ENCODE data around the gene SHISAL2A.

SHISAL2A gene

DNA sequence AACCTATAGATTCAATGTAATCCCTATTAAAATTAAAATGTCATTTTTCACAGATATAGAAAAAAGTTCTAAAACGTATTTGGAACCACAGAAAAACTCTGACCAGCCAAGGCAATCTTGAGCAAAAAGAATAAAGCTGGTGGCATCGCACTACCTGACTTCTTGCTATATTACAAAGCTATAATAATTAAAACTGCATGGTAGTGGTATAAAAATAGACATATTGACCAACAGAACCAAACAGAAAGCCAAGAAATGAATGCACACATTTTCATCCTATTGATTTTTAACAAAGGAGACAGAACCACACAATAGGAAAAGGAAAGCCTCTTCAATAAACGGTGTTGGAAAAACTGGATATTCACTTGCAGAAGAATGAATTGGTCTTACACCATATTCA, 9.2 kb upstream of the SHISAL2A start:
- Histone ChIP-seq H3K4me3 (ENCODE audit: low read length) (no peak overlapping the region), H3K4me1 (ENCODE audit: control insufficient read depth, insufficient read depth, low read length) (no peaks in the 10 kb centered on the region), H3K9me3 (ENCODE audit: control insufficient read depth, low read length) (peaks cover 19% of the 10 kb centered on the region), H3K36me3 (ENCODE audit: control insufficient read depth, insufficient read depth, low read length, severe bottlenecking) (no peaks in the 10 kb centered on the region), H3K27me3 (replicated peaks; ENCODE audit: control insufficient read depth, insufficient read depth, low read length) (no peaks in the 10 kb centered on the region), H3K9ac (ENCODE audit: low read length) (no peak overlapping the region)
- no peak for DNase-seq (ENCODE audit: low read depth)

DNA sequence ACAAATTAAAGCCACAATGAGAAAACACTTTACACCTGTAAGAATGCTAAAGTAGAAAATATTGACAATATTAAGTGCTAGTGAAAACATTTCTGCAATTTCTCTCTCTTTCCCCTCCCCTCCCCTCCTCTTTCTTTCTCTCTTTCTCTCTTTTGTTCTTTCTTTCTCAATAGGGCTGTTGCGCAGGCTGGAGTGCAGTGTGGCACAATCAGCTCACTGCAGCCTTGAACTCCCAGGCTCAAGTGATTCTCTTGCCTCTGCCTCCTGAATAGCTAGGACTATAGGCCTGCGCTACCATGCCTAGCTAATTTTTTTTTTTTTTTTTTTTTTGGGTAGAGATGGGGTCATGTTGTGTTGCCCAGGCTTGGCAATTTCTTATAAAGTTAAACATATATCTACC, 5.9 kb upstream of the SHISAL2A start:
- H3K9me3 ChIP-seq (ENCODE audit: control insufficient read depth, low read length): peaks cover 7% of the 10 kb centered on the region
- no peak overlapping the region for H3K9ac ChIP-seq (ENCODE audit: low read length)
- no peak for DNase-seq (ENCODE audit: low read depth)
- H3K4me1 ChIP-seq (ENCODE audit: control insufficient read depth, insufficient read depth, low read length): no peaks in the 10 kb centered on the region
- peaks cover 14% of the 10 kb centered on the region for H3K27me3 ChIP-seq (replicated peaks; ENCODE audit: control insufficient read depth, insufficient read depth, low read length)
- H3K36me3 ChIP-seq (ENCODE audit: control insufficient read depth, insufficient read depth, low read length, severe bottlenecking): no peaks in the 10 kb centered on the region
- H3K4me3 ChIP-seq (ENCODE audit: low read length): no peak overlapping the region

DNA sequence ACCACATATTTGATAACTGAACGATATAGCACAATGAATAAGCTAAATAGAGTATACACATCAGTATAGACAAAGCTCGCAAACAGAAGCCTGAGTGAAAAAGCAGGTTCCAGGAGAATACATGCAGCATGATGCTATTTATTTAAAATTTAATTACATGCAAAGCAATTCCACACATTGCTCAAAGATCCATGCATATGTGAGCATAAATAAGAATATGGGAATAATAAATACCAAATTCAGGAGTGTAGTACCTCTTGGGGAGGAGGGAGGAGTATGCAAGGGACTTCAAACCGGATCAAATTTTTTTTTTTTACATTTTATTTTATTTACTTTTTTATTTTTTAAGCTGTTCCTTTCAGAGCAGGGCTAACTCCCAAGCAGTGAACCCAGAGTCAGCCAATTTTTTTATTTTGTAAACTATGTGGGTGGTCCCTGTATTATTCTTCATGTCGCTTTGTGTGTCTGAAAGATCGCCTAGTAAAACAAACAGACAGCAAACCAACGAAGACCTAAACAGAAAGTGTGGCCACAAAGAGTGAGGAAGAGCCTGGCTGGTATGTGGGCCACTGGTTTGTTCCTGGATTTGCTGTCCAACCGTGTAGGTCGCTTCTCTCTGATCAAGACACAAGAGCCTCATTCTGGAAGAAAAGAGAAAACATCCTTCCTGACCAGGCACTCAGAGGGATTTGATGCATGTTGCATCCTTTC, 4.2 kb upstream of the SHISAL2A start:
- Histone ChIP-seq H3K4me1 (ENCODE audit: control insufficient read depth, insufficient read depth, low read length) (no peaks in the 10 kb centered on the region), H3K9ac (ENCODE audit: low read length) (no peak overlapping the region), H3K9me3 (ENCODE audit: control insufficient read depth, low read length) (peaks cover 4% of the 10 kb centered on the region), H3K4me3 (ENCODE audit: low read length) (no peak overlapping the region), H3K27me3 (replicated peaks; ENCODE audit: control insufficient read depth, insufficient read depth, low read length) (peaks cover 25% of the 10 kb centered on the region), H3K36me3 (ENCODE audit: control insufficient read depth, insufficient read depth, low read length, severe bottlenecking) (no peaks in the 10 kb centered on the region)
- DNase-seq (ENCODE audit: low read depth): no peak

DNA sequence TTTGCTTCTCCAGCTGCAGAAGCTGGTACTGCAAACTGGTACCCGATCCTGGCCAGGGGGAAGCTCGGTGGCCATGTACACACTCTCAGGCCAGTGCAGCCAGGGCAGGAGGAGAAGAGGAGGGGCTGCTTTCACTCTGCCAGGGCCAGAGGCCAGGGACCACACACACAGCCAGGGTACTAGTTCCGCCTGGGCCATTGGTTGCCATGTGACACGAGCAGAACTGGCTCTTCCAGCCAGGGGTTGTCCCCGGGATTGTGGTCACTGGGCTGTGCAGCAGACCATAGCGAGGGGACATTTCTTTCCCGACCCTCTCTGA, 3.7 kb upstream of the SHISAL2A start:
- Histone ChIP-seq H3K9ac (ENCODE audit: low read length) (no peak overlapping the region), H3K36me3 (ENCODE audit: control insufficient read depth, insufficient read depth, low read length, severe bottlenecking) (no peaks in the 10 kb centered on the region), H3K27me3 (replicated peaks; ENCODE audit: control insufficient read depth, insufficient read depth, low read length) (peaks cover 30% of the 10 kb centered on the region), H3K4me1 (ENCODE audit: control insufficient read depth, insufficient read depth, low read length) (no peaks in the 10 kb centered on the region), H3K4me3 (ENCODE audit: low read length) (no peak overlapping the region), H3K9me3 (ENCODE audit: control insufficient read depth, low read length) (no peaks in the 10 kb centered on the region)
- DNase-seq (ENCODE audit: low read depth): no peak

DNA sequence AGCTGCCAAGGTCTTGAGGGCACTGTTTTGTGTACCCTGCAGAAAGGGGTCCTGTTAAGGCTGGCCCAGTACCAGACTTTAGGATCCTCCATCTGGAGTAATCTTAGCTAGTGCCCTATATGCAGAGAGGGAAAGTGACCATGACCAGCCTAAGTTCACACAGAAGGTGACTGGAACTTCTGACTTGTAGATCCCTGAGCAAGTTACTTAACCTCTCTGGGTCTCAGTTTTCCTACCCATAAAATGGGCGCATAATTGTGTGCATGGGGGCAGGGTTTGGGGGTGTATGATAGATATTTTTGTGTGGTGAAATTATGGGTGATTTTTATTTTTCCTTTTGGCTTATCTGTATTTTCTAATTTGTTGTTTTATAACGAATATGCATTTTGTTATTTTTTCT, 3.3 kb upstream of the SHISAL2A start:
- no peak for DNase-seq (ENCODE audit: low read depth)
- Histone ChIP-seq H3K27me3 (replicated peaks; ENCODE audit: control insufficient read depth, insufficient read depth, low read length) (peaks cover 31% of the 10 kb centered on the region), H3K9ac (ENCODE audit: low read length) (no peak overlapping the region)

DNA sequence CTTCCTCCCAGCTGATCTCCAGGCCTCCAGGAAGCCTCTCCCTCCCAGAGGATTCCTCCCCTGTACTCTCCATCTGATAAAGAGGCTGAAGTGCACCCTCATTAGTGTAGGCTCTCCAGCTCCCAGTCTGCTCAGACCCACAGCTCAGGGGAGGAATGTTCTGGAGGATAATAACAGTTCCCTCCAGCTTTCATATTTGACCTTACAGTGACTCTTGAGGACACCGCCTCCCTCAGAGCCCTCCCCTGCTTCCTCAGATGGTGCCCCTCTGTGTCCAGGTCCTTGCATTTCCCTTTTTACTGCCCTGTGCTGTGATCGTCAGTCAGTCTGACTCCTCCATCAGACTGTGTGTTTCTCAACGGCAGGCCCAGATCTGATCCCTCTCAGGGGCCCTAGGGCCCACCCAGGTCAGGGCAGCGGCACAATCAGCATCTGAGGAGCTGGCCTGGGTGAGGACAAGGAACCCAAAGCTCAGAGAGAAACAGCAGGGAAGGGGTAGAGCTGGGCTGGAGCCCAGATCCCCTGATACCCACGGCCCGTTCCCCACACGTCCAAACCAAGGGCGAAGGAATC, 1.1 kb upstream of the SHISAL2A start:
- no peaks in the 10 kb centered on the region for H3K4me1 ChIP-seq (ENCODE audit: control insufficient read depth, insufficient read depth, low read length)
- DNase-seq (ENCODE audit: low read depth): no peak
- H3K9ac ChIP-seq (ENCODE audit: low read length): no peak overlapping the region
- peaks cover 39% of the 10 kb centered on the region for H3K27me3 ChIP-seq (replicated peaks; ENCODE audit: control insufficient read depth, insufficient read depth, low read length)
- H3K4me3 ChIP-seq (ENCODE audit: low read length): no peak overlapping the region
- peaks cover 5% of the 10 kb centered on the region for H3K9me3 ChIP-seq (ENCODE audit: control insufficient read depth, low read length)
- no peaks in the 10 kb centered on the region for H3K36me3 ChIP-seq (ENCODE audit: control insufficient read depth, insufficient read depth, low read length, severe bottlenecking)

More for the DNA sequence above, 3.3 kb upstream of the SHISAL2A start:
- H3K4me3 ChIP-seq (ENCODE audit: low read length): no peak overlapping the region
- no peaks in the 10 kb centered on the region for H3K4me1 ChIP-seq (ENCODE audit: control insufficient read depth, insufficient read depth, low read length)
- no peaks in the 10 kb centered on the region for H3K9me3 ChIP-seq (ENCODE audit: control insufficient read depth, low read length)
- H3K36me3 ChIP-seq (ENCODE audit: control insufficient read depth, insufficient read depth, low read length, severe bottlenecking): no peaks in the 10 kb centered on the region

DNA sequence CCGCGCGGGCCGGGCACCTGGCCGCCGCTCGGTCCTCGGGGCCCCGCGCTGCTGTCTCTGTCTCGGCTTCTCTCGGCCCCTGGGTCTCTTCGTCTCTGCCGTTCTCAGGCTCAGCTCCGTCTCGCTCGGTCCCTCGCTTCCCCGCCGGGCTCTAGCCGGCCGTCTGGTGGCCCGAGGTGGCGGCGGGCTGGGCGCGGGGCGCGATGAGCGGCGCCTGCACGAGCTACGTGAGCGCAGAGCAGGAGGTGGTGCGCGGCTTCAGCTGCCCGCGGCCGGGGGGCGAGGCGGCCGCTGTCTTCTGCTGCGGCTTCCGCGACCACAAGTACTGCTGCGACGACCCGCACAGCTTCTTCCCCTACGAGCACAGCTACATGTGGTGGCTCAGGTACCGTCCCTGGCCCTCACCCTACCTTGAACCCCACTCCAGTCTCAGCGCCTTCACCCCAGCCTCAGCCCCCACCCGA, 355 bp downstream of the SHISAL2A start:
- Histone ChIP-seq H3K4me1 (ENCODE audit: control insufficient read depth, insufficient read depth, low read length) (no peaks in the 10 kb centered on the region), H3K9ac (ENCODE audit: low read length) (no peak overlapping the region), H3K36me3 (ENCODE audit: control insufficient read depth, insufficient read depth, low read length, severe bottlenecking) (no peaks in the 10 kb centered on the region), H3K4me3 (ENCODE audit: low read length) (no peak overlapping the region), H3K27me3 (replicated peaks; ENCODE audit: control insufficient read depth, insufficient read depth, low read length) (peaks cover 53% of the 10 kb centered on the region), H3K9me3 (ENCODE audit: control insufficient read depth, low read length) (peaks cover 5% of the 10 kb centered on the region)
- peak; percentile 42 for DNase-seq (ENCODE audit: low read depth)

DNA sequence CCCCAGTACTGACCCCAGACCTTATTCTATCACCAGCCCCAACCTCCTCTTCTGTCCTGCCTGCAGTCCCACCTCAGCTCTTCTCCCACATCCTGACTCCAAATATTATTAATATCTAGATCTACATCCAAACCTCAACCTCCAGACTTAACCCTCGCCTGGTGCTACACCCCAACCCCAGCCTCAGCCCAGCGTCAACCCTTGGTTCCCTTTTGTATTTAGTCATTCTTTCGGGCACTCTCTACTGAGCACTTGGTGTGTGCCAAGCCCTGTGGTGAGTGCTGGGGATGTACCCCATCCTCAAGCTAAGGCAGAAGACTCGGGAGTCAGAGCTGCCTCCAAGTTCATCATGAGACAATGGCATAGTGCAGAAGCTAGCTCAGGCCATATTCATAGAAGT, 1.1 kb downstream of the SHISAL2A start:
- Histone ChIP-seq H3K9me3 (ENCODE audit: control insufficient read depth, low read length) (peaks cover 5% of the 10 kb centered on the region), H3K4me3 (ENCODE audit: low read length) (no peak overlapping the region), H3K9ac (ENCODE audit: low read length) (no peak overlapping the region), H3K36me3 (ENCODE audit: control insufficient read depth, insufficient read depth, low read length, severe bottlenecking) (no peaks in the 10 kb centered on the region), H3K4me1 (ENCODE audit: control insufficient read depth, insufficient read depth, low read length) (no peaks in the 10 kb centered on the region), H3K27me3 (replicated peaks; ENCODE audit: control insufficient read depth, insufficient read depth, low read length) (peaks cover 54% of the 10 kb centered on the region)
- DNase-seq (ENCODE audit: low read depth): no peak

DNA sequence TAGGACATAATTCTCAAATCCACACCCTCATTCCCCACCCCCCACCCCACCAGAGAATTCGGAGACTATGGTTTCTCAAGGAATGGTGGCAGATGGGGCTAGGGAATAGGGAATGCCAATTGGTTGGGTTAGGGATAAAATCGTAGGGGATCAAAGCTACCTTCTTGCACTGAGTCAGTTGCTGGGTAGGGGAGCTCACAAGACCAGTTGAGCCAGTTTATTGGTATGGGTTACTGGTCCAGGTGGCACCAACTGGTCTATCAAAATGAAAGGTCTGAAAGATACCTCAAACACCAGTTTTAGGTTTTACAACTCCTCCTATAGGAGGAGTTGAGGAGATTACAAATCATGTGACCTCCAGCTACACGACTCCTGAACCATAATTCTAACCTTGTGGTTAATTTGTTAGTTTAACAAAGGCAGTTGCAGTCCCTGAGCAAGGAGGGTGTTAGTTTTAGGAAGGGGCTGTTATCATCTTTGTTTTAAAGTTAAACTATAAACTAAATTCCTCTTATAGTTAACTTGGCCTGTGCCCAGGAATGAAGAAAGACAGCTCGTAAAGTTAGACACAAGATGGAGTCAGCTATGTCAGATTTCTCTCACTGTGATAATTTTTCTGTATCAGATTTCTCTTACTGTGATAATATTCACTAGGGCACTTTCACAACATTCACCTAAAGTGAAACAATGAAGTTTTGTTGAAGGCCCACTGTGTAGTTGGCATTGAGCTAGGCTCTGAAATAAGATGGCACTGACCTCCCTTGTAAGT, 2.5 kb downstream of the SHISAL2A start:
- no peaks in the 10 kb centered on the region for H3K4me1 ChIP-seq (ENCODE audit: control insufficient read depth, insufficient read depth, low read length)

DNA sequence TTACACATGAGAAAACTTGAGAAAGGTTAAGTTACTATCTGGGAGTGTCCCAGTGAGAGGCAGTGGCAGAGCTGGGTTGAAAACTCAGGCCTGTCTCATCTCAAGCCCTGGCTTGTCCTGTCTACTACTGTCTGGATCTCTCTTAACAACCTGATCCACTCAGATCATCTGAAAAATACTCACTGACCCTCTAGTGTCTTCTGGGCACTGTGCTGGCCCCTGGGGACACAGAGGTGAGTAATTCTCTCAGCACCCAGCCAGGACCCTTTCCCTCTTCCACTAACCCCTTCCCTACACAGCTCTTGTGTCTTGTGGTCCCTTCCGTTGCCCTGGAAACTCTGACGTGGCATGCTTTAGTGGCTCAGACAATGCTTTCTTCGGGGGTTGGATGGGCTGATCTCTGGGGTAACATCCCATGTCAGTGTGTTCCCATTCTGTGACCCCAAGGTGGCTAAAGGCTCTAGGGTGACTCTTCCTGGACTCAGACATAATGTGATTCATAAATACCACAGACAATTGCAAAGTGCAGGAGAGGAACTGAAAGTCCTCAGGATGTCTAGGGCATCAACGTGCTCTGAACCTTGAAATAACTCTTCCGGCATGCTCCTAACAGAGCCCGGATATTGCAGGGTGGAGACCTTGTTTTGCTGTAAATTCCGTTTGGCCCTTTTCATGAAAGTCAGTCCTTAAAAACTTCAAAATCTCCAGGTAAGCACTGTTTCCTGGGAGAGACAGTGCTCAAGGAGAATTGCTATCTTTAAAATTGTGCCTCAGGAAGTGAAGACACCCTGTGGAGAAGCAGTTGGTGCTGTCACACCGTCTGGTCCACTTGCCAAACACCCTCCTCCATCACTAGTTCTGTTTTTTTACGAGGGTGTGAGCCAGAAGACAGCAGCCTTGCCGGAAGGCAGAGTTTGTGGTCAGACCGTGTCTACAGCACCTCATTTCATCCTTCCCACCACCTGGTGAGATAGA, 4.0 kb downstream of the SHISAL2A start:
- Histone ChIP-seq H3K9me3 (ENCODE audit: control insufficient read depth, low read length) (peaks cover 5% of the 10 kb centered on the region), H3K9ac (ENCODE audit: low read length) (no peak overlapping the region), H3K4me3 (ENCODE audit: low read length) (no peak overlapping the region), H3K36me3 (ENCODE audit: control insufficient read depth, insufficient read depth, low read length, severe bottlenecking) (no peaks in the 10 kb centered on the region), H3K27me3 (replicated peaks; ENCODE audit: control insufficient read depth, insufficient read depth, low read length) (peaks cover 42% of the 10 kb centered on the region), H3K4me1 (ENCODE audit: control insufficient read depth, insufficient read depth, low read length) (no peaks in the 10 kb centered on the region)
- DNase-seq (ENCODE audit: low read depth): no peak

More for the DNA sequence above, 2.5 kb downstream of the SHISAL2A start:
- peaks cover 5% of the 10 kb centered on the region for H3K9me3 ChIP-seq (ENCODE audit: control insufficient read depth, low read length)
- H3K36me3 ChIP-seq (ENCODE audit: control insufficient read depth, insufficient read depth, low read length, severe bottlenecking): no peaks in the 10 kb centered on the region
- DNase-seq (ENCODE audit: low read depth): no peak
- peaks cover 49% of the 10 kb centered on the region for H3K27me3 ChIP-seq (replicated peaks; ENCODE audit: control insufficient read depth, insufficient read depth, low read length)
- no peak overlapping the region for H3K4me3 ChIP-seq (ENCODE audit: low read length)
- no peak overlapping the region for H3K9ac ChIP-seq (ENCODE audit: low read length)

DNA sequence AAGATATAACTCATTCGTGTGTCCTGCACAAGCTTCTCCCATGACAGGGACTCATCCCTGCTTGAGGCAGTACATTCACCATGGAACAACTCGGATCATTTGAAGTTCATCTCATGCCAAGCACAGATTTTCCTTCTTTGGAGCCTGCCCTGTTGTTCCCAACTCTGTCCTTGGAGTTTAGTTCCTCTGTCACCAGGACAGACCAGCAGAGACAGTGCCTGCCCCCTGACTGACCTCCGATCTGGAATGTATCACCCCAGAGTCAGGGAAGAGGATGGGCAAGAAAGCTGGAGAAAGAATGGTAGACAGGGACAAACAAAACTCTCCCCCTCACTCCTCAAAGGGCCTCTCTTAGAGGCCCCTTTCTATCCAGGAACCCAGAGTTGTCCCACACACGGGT, 5.0 kb downstream of the SHISAL2A start:
- Histone ChIP-seq H3K9me3 (ENCODE audit: control insufficient read depth, low read length) (peaks cover 5% of the 10 kb centered on the region), H3K9ac (ENCODE audit: low read length) (no peak overlapping the region), H3K4me3 (ENCODE audit: low read length) (no peak overlapping the region), H3K36me3 (ENCODE audit: control insufficient read depth, insufficient read depth, low read length, severe bottlenecking) (no peaks in the 10 kb centered on the region), H3K27me3 (replicated peaks; ENCODE audit: control insufficient read depth, insufficient read depth, low read length) (peaks cover 36% of the 10 kb centered on the region), H3K4me1 (ENCODE audit: control insufficient read depth, insufficient read depth, low read length) (no peaks in the 10 kb centered on the region)
- no peak for DNase-seq (ENCODE audit: low read depth)

Measured in adipocyte (in vitro differentiated cells).